Upper lobe of left lung (tissue), 6 donors: ENCODE measurements around the gene HIC1. TPM values are rescaled to one million over a fixed set of nuclear protein-coding genes. Genes with fewer than 3 reads are reported as not detected.

Experiments used
- ATAC-seq, 2 donors: fragments of 200-7000 bp; cut with Tn5 transposase; one replicate each; pipeline ENCODE4 v1.9.1; 2022; ENCODE audit warnings: mild to moderate bottlenecking in 2 of 2, moderate library complexity in 2 of 2; ENCODE audit not compliant: low FRiP score in 2 of 2
- DNase-seq, 2 donors: peaks; one replicate each; pipeline ENCODE4 v3.0.0-alpha.2; 2019 to 2020
- H3K27ac ChIP-seq, 4 donors: fragments of 200-600 bp; sonication (generic); one replicate each; pipeline ENCODE4 v1.5.1; 2016 to 2019
- H3K27me3 ChIP-seq, 4 donors: fragments of 200-600 bp; sonication (generic); one replicate each; pipeline ENCODE4 v1.5.1; 2017 to 2019
- H3K36me3 ChIP-seq, 4 donors: fragments of 200-600 bp; sonication (generic); one replicate each; pipeline ENCODE4 v1.5.1; 2016 to 2019
- H3K4me1 ChIP-seq, 4 donors: fragments of 200-600 bp; sonication (generic); one replicate each; pipeline ENCODE4 v1.5.1; 2018 to 2019
- H3K4me3 ChIP-seq, 4 donors: fragments of 200-600 bp; sonication (generic); one replicate each; pipeline ENCODE4 v1.5.1; 2017 to 2019; ENCODE audit warnings: mild to moderate bottlenecking in 2 of 4, moderate library complexity in 1 of 4
- H3K9me3 ChIP-seq, 4 donors: fragments of 200-600 bp; sonication (generic); one replicate each; pipeline ENCODE4 v1.5.1; 2018 to 2019
- EP300 ChIP-seq, 4 donors: sonication (generic); formaldehyde crosslinking; IDR thresholded peaks; one replicate each; pipeline ENCODE4 v1.5.1; 2017; ENCODE audit warnings: antibody characterized with exemption in 4 of 4, control low read depth in 2 of 4
- POLR2A ChIP-seq, 4 donors: fragments of 450-650 bp; IDR thresholded peaks; one replicate each; pipeline ENCODE4 v1.5.1; 2016 to 2017; ENCODE audit warnings: antibody characterized with exemption in 4 of 4, mild to moderate bottlenecking in 2 of 4
- POLR2AphosphoS5 ChIP-seq, 2 donors: sonication (generic); formaldehyde crosslinking; IDR thresholded peaks; one replicate each; pipeline ENCODE4 v1.5.1; 2017; ENCODE audit warnings: antibody characterized with exemption in 2 of 2
- WGBS, 2 donors: methylation state at CpG; one replicate each; pipeline ENCODE4 v1.1.5; 2017 to 2018; 5-methylcytosine and 5-hydroxymethylcytosine counted together
- total RNA-seq, 6 donors: library from RNA; depleted of rRNA in 4 of 6; stranded (reverse); fragments of >200 nt in 4 of 6; gene quantifications; one replicate each; pipeline versions ENCODE4 v1.1.0 to v1.2.1, GENCODE V29; 2016 to 2021
- TF ChIP-seq, protein P1 (sequence below), 6 experiments: fragments of 450-650 bp in 4 of 6; fragments of 200-600 bp in 2 of 6; sonication (generic) in 2 of 6; IDR thresholded peaks; one replicate each; pipeline ENCODE4 v1.5.1; 2016 to 2019; ENCODE audit warnings: antibody characterized with exemption in 6 of 6
- donor health status: DM: no; HTN: no; CAD: no; lungs with moderate emphysema.
- donor health status: DM: no; HTN: yes; CAD: no; lungs with severe emphysema.

The HIC1 gene
- total RNA-seq, 6 donors from 2014 or later: 8.0 to 25.5 (median 19.1) TPM

DNA sequence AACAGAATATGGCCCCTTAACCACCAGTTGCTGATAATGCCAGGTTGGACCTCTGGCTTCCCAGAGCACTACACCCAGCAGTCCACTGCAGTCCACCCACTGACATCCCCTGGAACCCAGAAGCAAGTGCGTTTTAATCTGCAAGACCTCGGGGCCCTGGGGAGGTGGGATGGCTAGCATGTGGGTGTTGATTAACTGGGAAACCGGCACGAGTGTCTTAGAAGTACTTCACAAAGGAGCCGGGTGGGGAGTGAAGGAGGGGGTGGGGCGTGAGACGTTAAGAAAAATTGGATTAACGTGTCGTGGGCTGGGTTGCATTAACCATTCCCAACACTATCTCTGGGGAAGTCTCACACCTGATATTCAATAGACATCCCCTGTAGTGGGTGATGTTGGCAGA lies 6.1 kb upstream of the HIC1 start:
- Histone ChIP-seq H3K4me1 (peaks cover 28 to 38% (median 29%) of the 10 kb centered on the region in 4 donors), H3K27ac (no peak overlapping the region), H3K27me3 (peaks cover 0 to 25% (median 10%) of the 10 kb centered on the region in 4 donors), H3K9me3 (no peaks in the 10 kb centered on the region), H3K4me3 (peak overlapping the region in 3 of 4 donors; percentile 62 to 89 (median 82)), H3K36me3 (peaks cover 0 to 11% (median 4%) of the 10 kb centered on the region in 4 donors)
- no peak for DNase-seq
- no peak for ATAC-seq
- TF ChIP-seq EP300 (IDR thresholded peaks at IDR 0.05): no peak
- no peak for TF ChIP-seq POLR2A (IDR thresholded peaks at IDR 0.05)
- TF ChIP-seq, protein P1, sequence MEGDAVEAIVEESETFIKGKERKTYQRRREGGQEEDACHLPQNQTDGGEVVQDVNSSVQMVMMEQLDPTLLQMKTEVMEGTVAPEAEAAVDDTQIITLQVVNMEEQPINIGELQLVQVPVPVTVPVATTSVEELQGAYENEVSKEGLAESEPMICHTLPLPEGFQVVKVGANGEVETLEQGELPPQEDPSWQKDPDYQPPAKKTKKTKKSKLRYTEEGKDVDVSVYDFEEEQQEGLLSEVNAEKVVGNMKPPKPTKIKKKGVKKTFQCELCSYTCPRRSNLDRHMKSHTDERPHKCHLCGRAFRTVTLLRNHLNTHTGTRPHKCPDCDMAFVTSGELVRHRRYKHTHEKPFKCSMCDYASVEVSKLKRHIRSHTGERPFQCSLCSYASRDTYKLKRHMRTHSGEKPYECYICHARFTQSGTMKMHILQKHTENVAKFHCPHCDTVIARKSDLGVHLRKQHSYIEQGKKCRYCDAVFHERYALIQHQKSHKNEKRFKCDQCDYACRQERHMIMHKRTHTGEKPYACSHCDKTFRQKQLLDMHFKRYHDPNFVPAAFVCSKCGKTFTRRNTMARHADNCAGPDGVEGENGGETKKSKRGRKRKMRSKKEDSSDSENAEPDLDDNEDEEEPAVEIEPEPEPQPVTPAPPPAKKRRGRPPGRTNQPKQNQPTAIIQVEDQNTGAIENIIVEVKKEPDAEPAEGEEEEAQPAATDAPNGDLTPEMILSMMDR (IDR thresholded peaks at IDR 0.05): no peak
- no peak for TF ChIP-seq POLR2AphosphoS5 (IDR thresholded peaks at IDR 0.05)
- 11 to 16% methylated on average over 9 of the region's 9 CpGs for WGBS, 2 donors

DNA sequence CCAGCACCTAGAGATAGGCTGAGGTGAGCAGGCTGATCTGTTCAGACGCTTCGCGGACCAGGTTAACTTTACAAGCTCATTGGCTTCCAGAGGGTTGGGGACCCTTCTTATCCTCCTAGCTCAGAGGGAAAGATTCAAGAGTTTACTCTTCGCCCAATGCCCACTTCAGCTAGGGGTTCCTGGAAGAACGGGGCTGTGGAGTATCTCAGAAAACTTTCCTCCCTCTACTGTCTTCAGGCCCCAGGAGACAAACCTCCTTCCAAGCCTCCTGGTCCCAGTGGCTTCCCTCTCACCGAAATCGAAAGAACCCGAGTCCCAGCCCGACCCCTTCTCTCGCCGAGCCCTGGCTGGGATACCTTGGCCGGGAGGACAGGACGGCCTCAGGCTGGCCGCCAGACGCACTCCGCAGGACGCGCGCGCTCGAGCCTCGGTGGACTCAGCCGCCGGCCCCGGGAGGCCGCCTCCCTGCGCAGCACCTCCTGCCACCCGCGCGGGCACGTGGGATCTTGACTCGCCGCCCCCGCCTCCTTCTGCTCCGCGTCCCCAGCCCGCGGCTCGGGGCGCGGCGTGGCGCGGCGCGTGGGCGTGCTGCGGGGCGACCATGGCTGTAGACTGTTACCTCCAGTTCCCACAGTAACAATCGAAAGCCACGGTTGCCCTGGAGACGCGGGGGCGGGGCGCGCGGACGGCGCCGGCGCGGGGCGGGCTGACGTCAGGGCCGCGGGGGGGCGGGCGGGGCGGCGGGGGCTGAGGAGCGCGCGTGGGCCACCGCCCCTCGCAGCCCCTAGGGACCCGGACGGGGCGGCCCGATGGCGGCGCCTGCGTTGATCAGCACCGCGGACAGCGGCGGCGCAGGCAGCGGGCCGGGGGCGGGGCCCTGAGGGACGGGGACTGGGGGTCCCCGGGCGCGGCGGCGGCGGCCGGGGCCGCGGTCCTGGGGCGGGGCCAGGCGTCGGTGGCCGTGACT lies 5.3 kb upstream of the HIC1 start:
- peak; percentile 66 to 72 for ATAC-seq
- Histone ChIP-seq H3K27ac (peak overlapping the region; percentile 8 to 53 (median 26)), H3K4me1 (peaks cover 36 to 46% (median 37%) of the 10 kb centered on the region in 4 donors), H3K36me3 (peaks cover 0 to 3% (median under 1%) of the 10 kb centered on the region in 4 donors), H3K4me3 (peak overlapping the region; percentile 62 to 89 (median 73)), H3K9me3 (no peaks in the 10 kb centered on the region), H3K27me3 (peaks cover 0 to 33% (median 10%) of the 10 kb centered on the region in 4 donors)
- peak; percentile 14 to 41 for TF ChIP-seq POLR2AphosphoS5 (IDR thresholded peaks at IDR 0.05)
- TF ChIP-seq EP300 (IDR thresholded peaks at IDR 0.05): no peak
- TF ChIP-seq, protein P1 (IDR thresholded peaks at IDR 0.05): no peak
- TF ChIP-seq POLR2A (IDR thresholded peaks at IDR 0.05): no peak
- peak; percentile 81 to 99 for DNase-seq
- WGBS, 2 donors: 2 to 13% methylated on average over 9 to 46 of the region's 104 CpGs

DNA sequence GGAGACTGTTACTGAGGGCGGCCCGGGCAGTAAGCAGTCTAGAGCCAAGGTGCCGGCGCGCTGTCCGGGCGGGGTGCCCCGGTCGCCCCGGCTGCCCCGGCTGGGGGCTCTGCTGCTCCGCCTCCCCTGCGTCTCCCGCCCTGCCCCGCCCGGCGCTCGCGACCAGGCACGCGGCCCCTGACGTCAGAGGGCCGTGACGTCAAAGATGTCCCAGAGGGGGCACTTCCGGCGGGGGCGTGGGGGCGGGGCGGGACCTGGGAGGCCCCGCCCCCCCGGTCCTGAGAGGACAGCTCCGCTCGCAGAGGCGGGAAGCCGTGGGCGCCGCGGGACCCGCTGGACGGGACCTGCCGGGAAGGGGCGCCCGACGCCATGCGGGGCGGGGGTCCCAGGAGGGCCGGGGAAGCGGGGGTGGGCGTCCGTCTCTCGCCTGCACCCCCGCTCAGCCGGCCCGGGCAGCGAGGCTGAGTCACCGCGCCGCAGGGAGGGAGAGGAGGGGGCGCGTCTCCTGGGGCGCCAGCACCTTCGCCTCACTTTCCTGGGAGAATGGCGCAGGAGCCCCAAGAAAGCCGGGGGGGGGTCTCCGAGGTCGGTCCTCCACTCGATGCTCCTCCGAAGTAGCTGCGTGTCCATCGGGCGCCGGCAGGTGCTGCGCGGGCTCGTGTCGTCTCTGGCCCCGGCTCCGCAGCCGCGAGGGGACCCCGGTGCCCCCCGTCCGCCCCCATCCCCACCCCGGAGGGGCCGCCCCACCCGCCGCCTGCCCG lies 4.4 kb upstream of the HIC1 start:
- H3K27ac ChIP-seq: peak overlapping the region in 2 of 4 donors; percentile 8 to 53

More for the DNA sequence above, 4.4 kb upstream of the HIC1 start:
- peaks cover 0 to 37% (median 12%) of the 10 kb centered on the region in 4 donors for H3K27me3 ChIP-seq
- H3K9me3 ChIP-seq: no peaks in the 10 kb centered on the region
- peak; percentile 68 to 94 for DNase-seq
- peak; percentile 20 to 57 for ATAC-seq
- peaks cover 41 to 55% (median 44%) of the 10 kb centered on the region in 4 donors for H3K4me1 ChIP-seq
- TF ChIP-seq POLR2AphosphoS5 (IDR thresholded peaks at IDR 0.05) (no peak), POLR2A (IDR thresholded peaks at IDR 0.05) (no peak), EP300 (IDR thresholded peaks at IDR 0.05) (no peak)
- TF ChIP-seq, protein P1 (IDR thresholded peaks at IDR 0.05): peak in 1 of 6 experiments; percentile 4
- peak overlapping the region; percentile 62 to 89 (median 73) for H3K4me3 ChIP-seq
- no peaks in the 10 kb centered on the region for H3K36me3 ChIP-seq
- WGBS, 2 donors: 0% methylated on average over 23 to 48 of the region's 88 CpGs
